HUES48 (cell line): ENCODE data around the gene IER2.
"Not testable (repeated sequence)": the region's sequence is repeated elsewhere in the genome, so short reads cannot be mapped to it uniquely, and the experiment has no call there.

Experiments
- H3K27ac ChIP-seq: one replicate; pipeline ENCODE4 v1.7.0; 2013; ENCODE audit warnings: low read depth, low read length, inconsistent platforms
- H3K27me3 ChIP-seq: 2 replicates; pipeline ENCODE4 v1.6.1; 2013; ENCODE audit warnings: mild to moderate bottlenecking, low read length; ENCODE audit not compliant: control insufficient read depth, insufficient read depth
- H3K36me3 ChIP-seq: 2 replicates; pipeline ENCODE4 v1.6.1; 2013; ENCODE audit warnings: low read length; ENCODE audit not compliant: control insufficient read depth, insufficient read depth
- H3K4me1 ChIP-seq: 2 replicates; pipeline ENCODE4 v1.6.1; 2013; ENCODE audit warnings: mild to moderate bottlenecking, low read length; ENCODE audit not compliant: control insufficient read depth, insufficient read depth
- H3K4me3 ChIP-seq: 2 replicates; pipeline ENCODE4 v1.5.1; 2013; ENCODE audit warnings: mild to moderate bottlenecking, low read depth, low read length
- H3K9ac ChIP-seq: 2 replicates; pipeline ENCODE4 v1.6.1; 2013; ENCODE audit warnings: mild to moderate bottlenecking, low read depth, low read length, moderate library complexity
- H3K9me3 ChIP-seq: 2 replicates; pipeline ENCODE4 v1.6.1; 2013; ENCODE audit warnings: low read length; ENCODE audit not compliant: control insufficient read depth, insufficient read depth

The IER2 gene

GRCh38 chr19:13155472-13156359, 5.5 kb downstream of the IER2 start:
- Histone ChIP-seq H3K9ac (peak overlapping the region; percentile 97), H3K27me3 (no peaks in the 10 kb centered on the region), H3K4me3 (peak overlapping the region; percentile 86), H3K27ac (peak overlapping the region; percentile 100), H3K4me1 (peaks cover 5% of the 10 kb centered on the region), H3K36me3 (0 out of 2 replicates have a peak, but pooled peaks cover 3% of the 10 kb centered on the region), H3K9me3 (no peaks in the 10 kb centered on the region)

GRCh38 chr19:13159713-13160112, 9.5 kb downstream of the IER2 start:
- no peaks in the 10 kb centered on the region for H3K27me3 ChIP-seq
- H3K27ac ChIP-seq = no peak overlapping the region
- H3K9me3 ChIP-seq = no peaks in the 10 kb centered on the region
- no peaks in the 10 kb centered on the region for H3K36me3 ChIP-seq
- H3K4me3 ChIP-seq = no peak overlapping the region
- H3K4me1 ChIP-seq = peaks cover 16% of the 10 kb centered on the region
- H3K9ac ChIP-seq = no peak overlapping the region

GRCh38 chr19:13160557-13160956, 10.3 kb downstream of the IER2 start:
- no peaks in the 10 kb centered on the region for H3K36me3 ChIP-seq
- H3K9me3 ChIP-seq = no peaks in the 10 kb centered on the region
- H3K27me3 ChIP-seq = no peaks in the 10 kb centered on the region
- H3K4me1 ChIP-seq = peaks cover 24% of the 10 kb centered on the region
- no peak overlapping the region for H3K27ac ChIP-seq
- H3K9ac ChIP-seq = no peak overlapping the region
- no peak overlapping the region for H3K4me3 ChIP-seq

GRCh38 chr19:13162724-13163608, 12.8 kb downstream of the IER2 start:
- Histone ChIP-seq H3K4me1 (peaks cover 32% of the 10 kb centered on the region), H3K4me3 (peak overlapping the region; percentile 59), H3K27me3 (no peaks in the 10 kb centered on the region), H3K9me3 (no peaks in the 10 kb centered on the region), H3K36me3 (no peaks in the 10 kb centered on the region), H3K9ac (peak overlapping the region; percentile 89), H3K27ac (peak overlapping the region; percentile 99)

- Histone ChIP-seq H3K27ac (peak overlapping the region; percentile 99), H3K36me3 (no peaks in the 10 kb centered on the region), H3K27me3 (no peaks in the 10 kb centered on the region), H3K9ac (peak overlapping the region; percentile 89), H3K4me1 (peaks cover 36% of the 10 kb centered on the region), H3K4me3 (peak overlapping the region; percentile 59), H3K9me3 (no peaks in the 10 kb centered on the region)
Observed at GRCh38 chr19:13163609-13164342, 13.6 kb downstream of the IER2 start.

GRCh38 chr19:13164343-13165161, 14.3 kb downstream of the IER2 start:
- Histone ChIP-seq H3K27ac (peak overlapping the region; percentile 99), H3K9me3 (no peaks in the 10 kb centered on the region), H3K4me1 (peaks cover 38% of the 10 kb centered on the region), H3K9ac (peak overlapping the region; percentile 58), H3K36me3 (no peaks in the 10 kb centered on the region), H3K4me3 (peak overlapping the region; percentile 59), H3K27me3 (no peaks in the 10 kb centered on the region)

- Histone ChIP-seq H3K9ac (peak overlapping the region; percentile 58), H3K4me1 (peaks cover 38% of the 10 kb centered on the region), H3K9me3 (no peaks in the 10 kb centered on the region), H3K4me3 (peak overlapping the region; percentile 35), H3K27ac (peak overlapping the region; percentile 99), H3K36me3 (no peaks in the 10 kb centered on the region), H3K27me3 (no peaks in the 10 kb centered on the region)
Observed at GRCh38 chr19:13165162-13165997, 15.2 kb downstream of the IER2 start.

GRCh38 chr19:13166151-13166550, 15.9 kb downstream of the IER2 start:
- H3K36me3 ChIP-seq, H3K9me3 ChIP-seq, H3K27me3 ChIP-seq, H3K9ac ChIP-seq, H3K4me3 ChIP-seq: not testable (repeated sequence)
- H3K4me1 ChIP-seq = peaks cover 38% of the 10 kb centered on the region
- H3K27ac ChIP-seq = peak overlapping the region; percentile 99

- Histone ChIP-seq H3K9me3 (no peaks in the 10 kb centered on the region), H3K27ac (no peak overlapping the region), H3K4me3 (no peak overlapping the region), H3K27me3 (no peaks in the 10 kb centered on the region), H3K9ac (no peak overlapping the region), H3K4me1 (peaks cover 27% of the 10 kb centered on the region), H3K36me3 (no peaks in the 10 kb centered on the region)
Observed at GRCh38 chr19:13169769-13170168, 19.6 kb downstream of the IER2 start.
